ENCODE data around the gene SLF1. TPM values are rescaled to one million over a fixed set of nuclear protein-coding genes. Genes with fewer than 3 reads are reported as not detected.

SLF1 gene
- polyA plus RNA-seq, 3 donors, result 1.1 to 2.7 (median 2.0) TPM

- H3K27ac Mint-ChIP-seq, result no peak overlapping the region
- no peak overlapping the region for H3K4me3 Mint-ChIP-seq
- DNase-seq, result no peak
- Histone ChIP-seq H2AFZ (ENCODE audit: insufficient read depth, low read depth, low read length, poor library complexity, severe bottlenecking) (no peak overlapping the region), H3K4me1 (ENCODE audit: control insufficient read depth in 1 of 2, insufficient read depth in 2 of 2, low read length in 2 of 2) (no peaks in the 10 kb centered on the region), H3K36me3 (replicated peaks in 1 of 2; ENCODE audit: control insufficient read depth in 1 of 2, insufficient read depth in 2 of 2, low read length in 2 of 2) (peaks cover 11 to 76% of the 10 kb centered on the region in 2 donors), H3K4me2 (replicated peaks; ENCODE audit: extremely low read depth, low read length, poor library complexity, severe bottlenecking) (no peak overlapping the region), H3K27ac (ENCODE audit: low read depth in 1 of 2, low read length in 2 of 2) (no peak overlapping the region), H3K4me3 (replicated peaks in 1 of 3; ENCODE audit: low read depth in 2 of 3, low read length in 3 of 3) (no peak overlapping the region), H3K9me3 (replicated peaks in 1 of 2; ENCODE audit: control insufficient read depth in 1 of 2, insufficient read depth in 1 of 2, low read length in 2 of 2) (peaks cover under 1 to 4% of the 10 kb centered on the region in 2 donors), H3K9ac (ENCODE audit: insufficient read depth, low read length, poor library complexity, severe bottlenecking) (no peak overlapping the region), H3K79me2 (ENCODE audit: insufficient read depth, low read length) (no peaks in the 10 kb centered on the region), H4K20me1 (ENCODE audit: insufficient read depth, low read length) (no peaks in the 10 kb centered on the region), H3K27me3 (ENCODE audit: control insufficient read depth in 2 of 2, insufficient read depth in 2 of 2, low read length in 2 of 2) (no peaks in the 10 kb centered on the region)
- WGBS (ENCODE audit: insufficient coverage), result no CpG with 5 or more reads among the region's 1 CpG
- intact Hi-C loops (cut with micrococcal nuclease), result no loop called here
- H3K27me3 Mint-ChIP-seq (ENCODE audit: low read depth in 3 of 3), result no peaks in the 10 kb centered on the region
- peaks cover 27 to 36% of the 10 kb centered on the region in 2 donors for H3K36me3 Mint-ChIP-seq
- TF ChIP-seq CTCF (IDR thresholded peaks at IDR 0.05), result no peak
- H3K4me1 Mint-ChIP-seq, result no peaks in the 10 kb centered on the region
- H3K9me3 Mint-ChIP-seq, result peaks cover 0 to 17% (median 7%) of the 10 kb centered on the region in 7 donors
Measured at GRCh38 chr5:94649874-94650273, 31.4 kb downstream of the SLF1 start.

- no peaks in the 10 kb centered on the region for H3K79me2 ChIP-seq (ENCODE audit: insufficient read depth, low read length)
- TF ChIP-seq CTCF (IDR thresholded peaks at IDR 0.05), result no peak
- Mint-ChIP-seq H3K4me1 (no peaks in the 10 kb centered on the region), H3K4me3 (no peak overlapping the region), H3K9me3 (peaks cover 18 to 45% (median 26%) of the 10 kb centered on the region in 7 donors), H3K36me3 (peaks cover 60 to 78% of the 10 kb centered on the region in 2 donors), H3K27me3 (ENCODE audit: low read depth in 3 of 3) (peaks cover 0 to 1% (median 0%) of the 10 kb centered on the region in 3 donors), H3K27ac (no peak overlapping the region)
- H3K4me1 ChIP-seq (ENCODE audit: control insufficient read depth in 1 of 2, insufficient read depth in 2 of 2, low read length in 2 of 2), result no peaks in the 10 kb centered on the region
- no peak for DNase-seq
- no peak overlapping the region for H3K4me3 ChIP-seq (replicated peaks in 1 of 3; ENCODE audit: low read depth in 2 of 3, low read length in 3 of 3)
- no peaks in the 10 kb centered on the region for H4K20me1 ChIP-seq (ENCODE audit: insufficient read depth, low read length)
- H3K27ac ChIP-seq (ENCODE audit: low read depth in 1 of 2, low read length in 2 of 2), result no peak overlapping the region
- H3K27me3 ChIP-seq (ENCODE audit: control insufficient read depth in 2 of 2, insufficient read depth in 2 of 2, low read length in 2 of 2), result no peaks in the 10 kb centered on the region
- H3K36me3 ChIP-seq (replicated peaks in 1 of 2; ENCODE audit: control insufficient read depth in 1 of 2, insufficient read depth in 2 of 2, low read length in 2 of 2), result peaks cover 22 to 74% of the 10 kb centered on the region in 2 donors
- intact Hi-C loops (cut with micrococcal nuclease), result no loop called here
- H2AFZ ChIP-seq (ENCODE audit: insufficient read depth, low read depth, low read length, poor library complexity, severe bottlenecking), result no peak overlapping the region
- H3K9me3 ChIP-seq (replicated peaks in 1 of 2; ENCODE audit: control insufficient read depth in 1 of 2, insufficient read depth in 1 of 2, low read length in 2 of 2), result peaks cover 5 to 32% of the 10 kb centered on the region in 2 donors
- H3K4me2 ChIP-seq (replicated peaks; ENCODE audit: extremely low read depth, low read length, poor library complexity, severe bottlenecking), result no peak overlapping the region
- WGBS (ENCODE audit: insufficient coverage), result no CpG with 5 or more reads among the region's 1 CpG
- no peak overlapping the region for H3K9ac ChIP-seq (ENCODE audit: insufficient read depth, low read length, poor library complexity, severe bottlenecking)
Measured at GRCh38 chr5:94658272-94658671, 39.8 kb downstream of the SLF1 start.
